ENCODE data around the gene KDM1B.

KDM1B gene

DNA sequence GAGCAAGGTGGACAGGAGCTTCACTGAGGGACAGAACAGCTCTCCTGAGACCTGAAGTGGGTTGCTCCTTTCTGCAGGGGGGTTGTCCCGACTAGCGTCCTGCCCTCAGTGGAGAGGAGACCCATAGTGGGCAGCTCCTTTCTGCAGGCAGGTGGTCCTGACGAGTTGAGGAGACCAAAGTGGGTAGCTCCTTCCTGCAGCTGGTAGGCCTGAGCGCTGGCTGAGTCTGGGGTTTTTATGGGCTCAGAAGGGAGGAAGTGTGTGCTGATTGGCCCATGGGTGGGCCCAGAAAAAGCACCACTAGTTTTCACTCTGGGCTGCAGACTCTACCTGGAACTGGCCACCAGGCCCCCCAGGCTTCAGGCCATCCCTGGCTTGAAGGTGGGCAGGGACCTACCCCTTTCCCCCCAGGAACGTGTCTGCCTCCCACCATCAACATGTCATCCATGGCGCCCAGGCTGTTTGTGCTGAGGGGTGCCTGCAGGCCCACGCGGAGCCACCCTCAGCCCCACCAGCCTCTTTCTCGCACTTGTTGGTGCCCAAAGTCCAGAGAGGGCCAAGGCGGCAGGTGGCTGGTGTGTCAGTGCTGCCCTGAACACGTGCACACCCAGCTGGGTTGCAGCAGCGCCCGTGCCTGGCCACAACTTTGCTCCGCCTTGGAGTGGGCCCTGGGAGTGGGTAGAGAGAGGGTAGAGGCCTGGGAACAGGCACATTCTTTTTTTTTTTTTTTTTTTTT, 110.7 kb downstream of the KDM1B start:
- Histone ChIP-seq H3F3A (ENCODE audit: insufficient read depth, low read length) (no peaks in the 10 kb centered on the region), H3K79me2 (ENCODE audit: insufficient read depth, low read length) (peaks cover 30% of the 10 kb centered on the region), H3K9me2 (ENCODE audit: low read depth, low read length) (no peaks in the 10 kb centered on the region), H3K4me3 (ENCODE audit: low read depth, low read length, poor library complexity, severe bottlenecking) (no peak overlapping the region), H3K36me3 (ENCODE audit: insufficient read depth, low read length) (peaks cover 26% of the 10 kb centered on the region), H3K27me3 (ENCODE audit: insufficient read depth, low read length) (no peaks in the 10 kb centered on the region), H2AFZ (ENCODE audit: low read length) (no peak overlapping the region), H4K20me1 (ENCODE audit: insufficient read depth, low read length) (no peaks in the 10 kb centered on the region), H3K9me3 (ENCODE audit: low read length) (peaks cover 6% of the 10 kb centered on the region; the same call in 1 of the 2 replicates), H3K9ac (ENCODE audit: low read length) (no peak overlapping the region), H3K4me1 (ENCODE audit: insufficient read depth, low read length, severe bottlenecking) (peaks cover 33% of the 10 kb centered on the region), H3K27ac (ENCODE audit: low read depth, low read length, poor library complexity, severe bottlenecking) (no peak overlapping the region), H3K4me2 (ENCODE audit: low read length) (no peak overlapping the region)
- TF ChIP-seq EZH2 (IDR thresholded peaks at IDR 0.05; ENCODE audit: borderline replicate concordance, low read length): no peak
- TF ChIP-seq, protein P1, sequence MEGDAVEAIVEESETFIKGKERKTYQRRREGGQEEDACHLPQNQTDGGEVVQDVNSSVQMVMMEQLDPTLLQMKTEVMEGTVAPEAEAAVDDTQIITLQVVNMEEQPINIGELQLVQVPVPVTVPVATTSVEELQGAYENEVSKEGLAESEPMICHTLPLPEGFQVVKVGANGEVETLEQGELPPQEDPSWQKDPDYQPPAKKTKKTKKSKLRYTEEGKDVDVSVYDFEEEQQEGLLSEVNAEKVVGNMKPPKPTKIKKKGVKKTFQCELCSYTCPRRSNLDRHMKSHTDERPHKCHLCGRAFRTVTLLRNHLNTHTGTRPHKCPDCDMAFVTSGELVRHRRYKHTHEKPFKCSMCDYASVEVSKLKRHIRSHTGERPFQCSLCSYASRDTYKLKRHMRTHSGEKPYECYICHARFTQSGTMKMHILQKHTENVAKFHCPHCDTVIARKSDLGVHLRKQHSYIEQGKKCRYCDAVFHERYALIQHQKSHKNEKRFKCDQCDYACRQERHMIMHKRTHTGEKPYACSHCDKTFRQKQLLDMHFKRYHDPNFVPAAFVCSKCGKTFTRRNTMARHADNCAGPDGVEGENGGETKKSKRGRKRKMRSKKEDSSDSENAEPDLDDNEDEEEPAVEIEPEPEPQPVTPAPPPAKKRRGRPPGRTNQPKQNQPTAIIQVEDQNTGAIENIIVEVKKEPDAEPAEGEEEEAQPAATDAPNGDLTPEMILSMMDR (IDR thresholded peaks at IDR 0.05; ENCODE audit: low read length): no peak

DNA sequence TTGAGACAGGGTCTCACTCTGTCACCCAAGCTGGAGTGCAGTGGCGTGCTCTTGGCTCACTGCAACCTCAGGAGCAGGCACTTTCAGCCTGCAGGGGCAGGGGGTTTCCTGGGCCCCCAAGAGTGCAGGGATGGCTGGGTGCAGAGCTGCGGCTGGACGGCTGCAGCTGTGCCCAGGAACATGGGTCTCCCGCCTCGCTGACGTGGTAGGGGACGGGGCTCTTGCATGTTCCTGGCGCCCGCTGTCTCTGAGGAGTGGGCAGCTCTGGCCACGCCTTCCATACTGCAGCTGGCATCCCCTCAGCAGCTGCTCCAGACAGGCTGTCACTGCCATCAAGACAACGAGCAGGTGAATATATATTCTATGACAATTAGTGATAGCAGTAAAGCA, 111.3 kb downstream of the KDM1B start:
- Histone ChIP-seq H3K27ac (ENCODE audit: low read depth, low read length, poor library complexity, severe bottlenecking) (no peak overlapping the region), H3K9me3 (ENCODE audit: low read length) (peaks cover 6% of the 10 kb centered on the region; the same call in 1 of the 2 replicates), H3F3A (ENCODE audit: insufficient read depth, low read length) (no peaks in the 10 kb centered on the region), H3K9me2 (ENCODE audit: low read depth, low read length) (no peaks in the 10 kb centered on the region), H3K79me2 (ENCODE audit: insufficient read depth, low read length) (peaks cover 24% of the 10 kb centered on the region), H3K9ac (ENCODE audit: low read length) (no peak overlapping the region), H3K27me3 (ENCODE audit: insufficient read depth, low read length) (no peaks in the 10 kb centered on the region), H2AFZ (ENCODE audit: low read length) (no peak overlapping the region), H4K20me1 (ENCODE audit: insufficient read depth, low read length) (no peaks in the 10 kb centered on the region), H3K36me3 (ENCODE audit: insufficient read depth, low read length) (peaks cover 21% of the 10 kb centered on the region), H3K4me2 (ENCODE audit: low read length) (no peak overlapping the region), H3K4me1 (ENCODE audit: insufficient read depth, low read length, severe bottlenecking) (peaks cover 27% of the 10 kb centered on the region), H3K4me3 (ENCODE audit: low read depth, low read length, poor library complexity, severe bottlenecking) (no peak overlapping the region)
- TF ChIP-seq, protein P1 (IDR thresholded peaks at IDR 0.05; ENCODE audit: low read length): no peak
- no peak for TF ChIP-seq EZH2 (IDR thresholded peaks at IDR 0.05; ENCODE audit: borderline replicate concordance, low read length)

DNA sequence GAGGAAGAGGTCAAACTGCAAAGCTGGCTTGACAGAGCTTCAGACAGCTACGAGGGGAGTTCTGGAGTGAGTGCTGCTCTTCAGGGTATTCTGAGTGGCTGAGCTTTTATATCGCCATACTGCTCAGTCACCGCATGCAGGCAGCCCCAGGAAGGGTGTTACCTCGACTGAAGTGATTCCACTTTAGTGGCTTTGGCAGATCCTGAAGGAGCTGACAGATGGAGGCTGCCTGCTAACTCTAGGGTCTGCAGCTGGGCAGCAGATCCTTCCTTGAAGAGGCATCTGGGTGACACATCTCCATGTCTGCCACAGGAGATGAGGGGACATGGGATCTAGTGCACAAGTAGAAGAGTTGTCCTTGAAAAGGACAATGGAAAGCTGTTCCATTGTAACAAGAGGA, 112.8 kb downstream of the KDM1B start:
- Histone ChIP-seq H3K4me3 (ENCODE audit: low read depth, low read length, poor library complexity, severe bottlenecking) (no peak overlapping the region), H3K9ac (ENCODE audit: low read length) (no peak overlapping the region), H3K4me1 (ENCODE audit: insufficient read depth, low read length, severe bottlenecking) (peaks cover 13% of the 10 kb centered on the region), H2AFZ (ENCODE audit: low read length) (no peak overlapping the region), H3K27ac (ENCODE audit: low read depth, low read length, poor library complexity, severe bottlenecking) (no peak overlapping the region), H3K4me2 (ENCODE audit: low read length) (no peak overlapping the region), H3K9me3 (ENCODE audit: low read length) (peaks cover 9% of the 10 kb centered on the region; the same call in 1 of the 2 replicates), H3K9me2 (ENCODE audit: low read depth, low read length) (no peaks in the 10 kb centered on the region), H3K36me3 (ENCODE audit: insufficient read depth, low read length) (peaks cover 8% of the 10 kb centered on the region), H3F3A (ENCODE audit: insufficient read depth, low read length) (no peaks in the 10 kb centered on the region), H4K20me1 (ENCODE audit: insufficient read depth, low read length) (no peaks in the 10 kb centered on the region), H3K79me2 (ENCODE audit: insufficient read depth, low read length) (peaks cover 8% of the 10 kb centered on the region), H3K27me3 (ENCODE audit: insufficient read depth, low read length) (no peaks in the 10 kb centered on the region)
- no peak for TF ChIP-seq EZH2 (IDR thresholded peaks at IDR 0.05; ENCODE audit: borderline replicate concordance, low read length)
- TF ChIP-seq, protein P1 (IDR thresholded peaks at IDR 0.05; ENCODE audit: low read length): no peak
